Fibroblast of pulmonary artery (primary cell): Measurements from ENCODE around the gene CGN.

Experiments
- DNase-seq: peaks from one replicate; pipeline ENCODE4 v3.0.0-alpha.2; 2010; ENCODE audit warnings: low read depth
- H3K4me3 ChIP-seq: replicated peaks from 2 replicates; pipeline ENCODE4 v1.5.1; 2011; ENCODE audit warnings: low read depth, mild to moderate bottlenecking, control low read depth, low read length, moderate library complexity
- TF ChIP-seq, protein P1 (sequence below): IDR thresholded peaks from 2 replicates; pipeline ENCODE4 v1.5.1; 2011; ENCODE audit warnings: mild to moderate bottlenecking, control low read depth, low read length, inconsistent platforms; ENCODE audit errors: missing control alignments

Gene CGN

DNA sequence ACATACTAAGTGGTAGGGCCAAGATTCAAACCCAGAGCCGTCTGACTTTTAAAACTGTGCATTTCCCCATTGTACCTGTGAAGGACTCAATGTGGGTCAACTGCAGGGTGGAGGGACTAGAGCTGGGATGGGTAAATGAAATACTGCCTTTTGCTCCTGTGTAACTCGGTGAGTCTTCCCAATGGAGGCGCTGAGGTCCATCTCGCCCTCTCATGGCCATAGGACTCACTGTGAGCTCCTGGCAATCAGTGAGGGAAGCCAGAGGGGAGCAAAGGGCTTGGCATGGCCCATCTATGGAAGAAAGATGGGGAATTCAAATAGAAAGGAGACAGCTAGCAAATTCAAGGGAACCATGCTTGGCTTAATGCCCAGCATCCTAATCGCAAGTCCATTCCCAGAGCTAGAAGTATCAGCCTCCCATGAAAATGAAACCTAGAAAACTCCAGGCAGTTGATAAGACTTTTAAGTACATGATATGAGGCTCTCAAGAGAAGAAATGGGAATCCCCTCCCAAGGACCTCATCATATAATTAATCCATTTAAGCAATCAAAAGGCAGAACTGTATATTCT, 25.4 kb upstream of the CGN start:
- DNase-seq: peak; percentile 53
- H3K4me3 ChIP-seq: no peak overlapping the region
- TF ChIP-seq, protein P1, sequence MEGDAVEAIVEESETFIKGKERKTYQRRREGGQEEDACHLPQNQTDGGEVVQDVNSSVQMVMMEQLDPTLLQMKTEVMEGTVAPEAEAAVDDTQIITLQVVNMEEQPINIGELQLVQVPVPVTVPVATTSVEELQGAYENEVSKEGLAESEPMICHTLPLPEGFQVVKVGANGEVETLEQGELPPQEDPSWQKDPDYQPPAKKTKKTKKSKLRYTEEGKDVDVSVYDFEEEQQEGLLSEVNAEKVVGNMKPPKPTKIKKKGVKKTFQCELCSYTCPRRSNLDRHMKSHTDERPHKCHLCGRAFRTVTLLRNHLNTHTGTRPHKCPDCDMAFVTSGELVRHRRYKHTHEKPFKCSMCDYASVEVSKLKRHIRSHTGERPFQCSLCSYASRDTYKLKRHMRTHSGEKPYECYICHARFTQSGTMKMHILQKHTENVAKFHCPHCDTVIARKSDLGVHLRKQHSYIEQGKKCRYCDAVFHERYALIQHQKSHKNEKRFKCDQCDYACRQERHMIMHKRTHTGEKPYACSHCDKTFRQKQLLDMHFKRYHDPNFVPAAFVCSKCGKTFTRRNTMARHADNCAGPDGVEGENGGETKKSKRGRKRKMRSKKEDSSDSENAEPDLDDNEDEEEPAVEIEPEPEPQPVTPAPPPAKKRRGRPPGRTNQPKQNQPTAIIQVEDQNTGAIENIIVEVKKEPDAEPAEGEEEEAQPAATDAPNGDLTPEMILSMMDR: peak; percentile 9

DNA sequence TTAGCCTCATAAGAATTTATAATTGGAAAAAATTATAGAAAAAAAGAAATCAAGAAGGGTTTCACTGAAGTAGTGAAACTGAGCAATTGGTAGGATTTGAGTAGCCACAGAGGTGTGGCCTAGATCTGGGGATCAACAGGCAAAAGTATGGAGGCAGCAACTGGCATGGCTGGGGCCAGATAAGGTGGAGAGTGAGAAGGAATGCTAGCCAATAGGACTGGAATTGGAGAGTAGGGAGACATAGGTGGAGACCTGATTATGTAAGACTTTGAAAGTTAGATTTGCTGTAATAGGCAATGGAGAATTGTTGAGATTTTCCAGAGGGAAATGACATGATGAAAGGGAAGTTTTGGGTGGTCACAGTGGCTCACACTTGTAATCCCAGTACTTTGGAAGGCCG, 24.6 kb upstream of the CGN start:
- TF ChIP-seq, protein P1: no peak
- no peak for DNase-seq
- no peak overlapping the region for H3K4me3 ChIP-seq

DNA sequence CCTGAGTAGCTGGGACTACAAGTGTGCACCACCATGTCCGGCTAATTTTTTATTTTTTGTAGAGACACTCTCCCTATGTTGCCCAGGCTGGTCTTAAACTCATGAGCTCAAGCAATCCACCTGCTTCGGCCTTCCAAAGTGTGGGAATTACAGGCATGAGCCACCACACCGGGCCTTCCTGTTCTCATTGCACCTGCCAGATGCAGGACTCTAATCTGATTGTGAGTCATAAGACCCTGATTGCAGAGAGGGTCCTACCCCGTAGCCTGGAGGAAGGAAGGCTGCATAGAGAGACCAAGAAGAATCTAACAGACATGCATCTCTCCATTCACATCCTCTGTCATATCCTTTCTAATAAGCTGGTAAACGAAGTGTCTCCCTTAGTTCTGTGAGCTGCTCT, 19.5 kb upstream of the CGN start:
- TF ChIP-seq, protein P1: no peak
- no peak overlapping the region for H3K4me3 ChIP-seq
- DNase-seq: no peak

DNA sequence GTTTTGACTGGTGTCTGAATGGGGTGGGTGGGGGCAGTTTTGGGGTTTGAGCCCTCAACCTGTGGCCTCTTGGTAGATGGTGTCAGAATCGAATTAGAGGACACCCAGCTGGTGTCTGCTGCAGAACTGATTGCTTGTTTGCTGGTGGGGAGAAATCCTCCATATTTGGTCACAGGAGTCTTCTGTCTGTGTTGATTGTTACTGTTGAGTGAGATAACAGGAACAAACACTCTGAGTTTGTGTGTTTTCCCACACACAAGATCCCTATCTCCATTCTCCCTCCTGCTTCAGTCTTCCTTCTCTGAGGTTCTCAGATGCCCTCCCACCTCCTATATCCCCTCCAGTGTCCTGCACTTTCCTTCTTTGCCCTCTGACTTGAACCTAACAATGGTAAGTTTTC, 19.1 kb upstream of the CGN start:
- no peak for DNase-seq
- H3K4me3 ChIP-seq: no peak overlapping the region
- TF ChIP-seq, protein P1: no peak

DNA sequence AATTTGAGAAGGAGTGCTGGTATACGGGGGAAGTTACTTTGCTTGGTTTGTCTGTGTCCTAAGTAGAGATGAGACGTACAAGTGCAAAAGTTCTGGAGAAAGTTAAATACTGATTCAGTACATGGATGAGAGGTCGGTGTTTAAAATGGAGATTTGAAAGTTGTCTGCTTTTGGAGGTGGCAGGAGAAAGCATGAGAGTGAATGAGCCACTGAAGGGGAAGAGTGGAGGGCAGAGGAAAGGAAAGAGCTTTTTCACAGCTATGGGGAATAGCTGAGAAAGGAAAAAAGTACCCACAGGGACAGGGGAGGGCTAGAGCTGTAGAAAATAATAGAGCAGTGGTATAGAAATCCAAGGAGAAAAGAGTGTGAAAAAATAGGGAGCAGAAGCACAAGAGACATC, 18.1 kb upstream of the CGN start:
- no peak overlapping the region for H3K4me3 ChIP-seq
- no peak for DNase-seq
- TF ChIP-seq, protein P1: no peak

DNA sequence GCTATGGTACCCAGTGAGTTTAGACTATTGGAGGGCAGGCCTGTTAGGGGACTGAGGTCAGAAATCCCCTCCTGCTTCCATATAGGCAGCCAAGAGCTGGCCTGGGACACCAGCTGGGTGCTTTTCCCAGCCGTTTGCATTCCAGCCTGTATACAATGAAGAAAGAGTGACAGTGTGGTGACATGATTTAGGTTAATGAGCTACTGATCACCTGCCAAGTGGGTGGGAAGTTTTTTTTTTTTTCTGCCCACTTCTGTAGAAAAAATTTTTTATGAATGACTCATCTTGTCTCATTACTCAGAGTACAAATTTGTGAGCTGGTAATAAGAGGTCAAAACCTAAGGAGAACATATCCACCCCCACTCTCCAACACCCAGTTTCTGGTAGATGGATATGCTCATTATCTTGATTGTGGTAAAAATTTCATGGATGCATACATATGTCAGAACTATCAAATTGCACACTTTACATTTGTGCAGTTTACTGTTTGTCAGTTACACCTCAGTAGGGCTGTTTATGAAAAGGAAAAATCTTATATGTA, 16.4 kb upstream of the CGN start:
- peak; percentile 67 for DNase-seq
- TF ChIP-seq, protein P1: no peak
- no peak overlapping the region for H3K4me3 ChIP-seq

DNA sequence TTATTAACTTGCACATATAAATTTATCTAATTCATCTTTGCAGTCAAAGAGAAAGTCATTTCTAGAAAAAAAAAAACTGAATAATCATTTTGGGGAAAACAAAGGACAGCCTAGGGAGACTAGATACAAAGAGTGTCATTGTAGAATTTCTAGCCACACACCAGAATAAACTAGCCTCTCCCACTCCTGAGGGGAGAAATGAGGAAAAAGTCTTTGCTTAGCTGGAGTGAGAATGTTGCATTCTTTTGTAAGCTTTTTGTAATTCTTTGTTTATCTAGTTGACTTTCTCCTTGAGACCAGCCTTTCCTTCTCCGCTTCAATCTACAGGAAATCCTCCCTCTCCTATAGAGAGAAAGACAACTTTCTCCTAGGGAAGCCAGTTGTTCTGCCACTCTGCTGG, 15.9 kb upstream of the CGN start:
- no peak overlapping the region for H3K4me3 ChIP-seq
- peak; percentile 14 for DNase-seq
- TF ChIP-seq, protein P1: no peak
